ENCODE measurements around the gene PEAK3. TPM values are rescaled to one million over a fixed set of nuclear protein-coding genes. Genes with fewer than 3 reads are reported as not detected.

PEAK3 gene
- polyA plus RNA-seq, 1 experiment: not detected

GRCh38 chr19:2315121-2315817 is 33.3 kb upstream of the PEAK3 start:
- Histone ChIP-seq H3K27me3 (ENCODE audit: control insufficient read depth, insufficient read depth, low read length) (peaks cover 4% of the 10 kb centered on the region), H3K4me3 (ENCODE audit: low read depth, low read length) (no peak overlapping the region), H3K36me3 (ENCODE audit: control insufficient read depth, insufficient read depth, low read length) (no peaks in the 10 kb centered on the region)
- DNase-seq (ENCODE audit: low read depth): no peak
- TF ChIP-seq CTCF (IDR thresholded peaks at IDR 0.05; ENCODE audit: insufficient read depth, low read depth, low read length): no peak
- CTCF ChIA-PET: interaction anchor here (0.7 to 3.4 kb wide), 22 partner anchors 8 to 386 kb away, joined by 3 to 35 read pairs (median 5); partner anchors contain the start of genes LSM7, PEAK3, PLEKHJ1 and SPPL2B
- POLR2A ChIA-PET: no interaction called here

DNA sequence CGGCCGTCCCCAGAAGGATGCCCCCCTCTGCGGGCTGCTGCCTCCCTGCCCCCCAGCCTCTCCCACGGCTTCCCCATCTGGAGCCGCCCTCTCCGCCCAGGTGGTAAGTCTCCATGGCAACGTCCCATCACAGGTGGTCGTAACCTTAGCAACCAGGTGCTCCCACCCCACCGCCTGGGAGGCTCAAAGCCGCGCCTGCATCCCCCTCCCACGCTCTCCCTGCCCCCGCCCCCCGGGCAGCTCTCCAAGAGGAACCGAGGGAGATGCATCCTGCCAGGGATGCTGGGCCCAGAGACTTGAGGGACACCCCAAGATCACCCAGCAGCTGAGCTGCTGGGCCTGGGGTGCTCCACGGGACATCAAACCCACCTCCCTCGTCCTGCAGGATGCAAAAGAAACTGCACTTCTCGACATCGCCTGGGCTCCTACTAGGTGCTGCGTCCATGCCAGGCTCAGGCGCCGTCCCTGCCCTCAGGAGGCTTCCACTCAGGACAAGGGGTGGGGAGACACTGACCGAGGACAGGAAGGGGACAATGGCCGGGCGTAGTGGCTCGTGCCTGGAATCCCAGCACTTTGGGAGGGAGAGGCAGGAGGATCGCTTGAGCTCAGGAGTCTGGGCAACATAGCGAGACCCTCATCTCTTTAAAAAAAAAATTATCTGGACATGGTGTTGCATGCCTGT is 31.0 kb upstream of the PEAK3 start:
- CTCF ChIA-PET: interaction anchor here (0.8 kb wide), 1 partner anchor 77 kb away, joined by 3 read pairs; the partner anchor contains the start of gene PLEKHJ1

DNA sequence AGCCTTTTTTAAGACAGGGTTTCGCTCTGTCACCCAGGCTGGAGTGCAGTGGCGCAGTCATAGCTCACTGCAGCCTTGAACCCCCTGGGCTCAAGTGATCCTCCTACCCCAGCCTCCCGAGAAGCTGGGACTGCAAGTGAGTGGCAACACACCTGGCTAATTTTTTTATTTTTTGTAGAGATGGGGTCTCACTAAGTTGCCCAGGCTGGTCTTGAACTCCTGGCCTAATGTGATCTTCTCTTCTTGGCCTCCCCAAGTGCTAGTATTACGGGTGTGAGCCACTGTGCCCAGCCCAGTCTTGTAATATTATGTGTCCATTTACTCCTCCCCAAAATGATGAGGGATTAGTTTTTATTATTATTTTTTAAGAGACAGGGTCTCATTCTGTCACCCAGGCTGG is 29.1 kb upstream of the PEAK3 start:
- Histone ChIP-seq H3K27me3 (ENCODE audit: control insufficient read depth, insufficient read depth, low read length) (peaks cover 12% of the 10 kb centered on the region), H3K36me3 (ENCODE audit: control insufficient read depth, insufficient read depth, low read length) (no peaks in the 10 kb centered on the region), H3K4me3 (ENCODE audit: low read depth, low read length) (no peak overlapping the region)
- ChIA-PET POLR2A (no interaction called here), CTCF (interaction anchor here (1.2 to 1.4 kb wide), 3 partner anchors 8 to 37 kb away, joined by 3 to 4 read pairs (median 3); no protein-coding TSS in a partner anchor)
- no peak for DNase-seq (ENCODE audit: low read depth)
- no peak for TF ChIP-seq CTCF (IDR thresholded peaks at IDR 0.05; ENCODE audit: insufficient read depth, low read depth, low read length)

More for the DNA sequence above, 31.0 kb upstream of the PEAK3 start:
- TF ChIP-seq CTCF (IDR thresholded peaks at IDR 0.05; ENCODE audit: insufficient read depth, low read depth, low read length): no peak
- DNase-seq (ENCODE audit: low read depth): no peak
- H3K4me3 ChIP-seq (ENCODE audit: low read depth, low read length): no peak overlapping the region
- POLR2A ChIA-PET: no interaction called here
- H3K27me3 ChIP-seq (ENCODE audit: control insufficient read depth, insufficient read depth, low read length): peaks cover 7% of the 10 kb centered on the region
- H3K36me3 ChIP-seq (ENCODE audit: control insufficient read depth, insufficient read depth, low read length): no peaks in the 10 kb centered on the region

GRCh38 chr19:2309734-2310362 is 27.9 kb upstream of the PEAK3 start:
- no peak for TF ChIP-seq CTCF (IDR thresholded peaks at IDR 0.05; ENCODE audit: insufficient read depth, low read depth, low read length)
- H3K4me3 ChIP-seq (ENCODE audit: low read depth, low read length): no peak overlapping the region
- no peak for DNase-seq (ENCODE audit: low read depth)
- CTCF ChIA-PET: interaction anchor here (1.4 to 2.5 kb wide), 2 partner anchors 10 to 36 kb away, joined by 4 to 5 read pairs; no protein-coding TSS in a partner anchor
- peaks cover 12% of the 10 kb centered on the region for H3K27me3 ChIP-seq (ENCODE audit: control insufficient read depth, insufficient read depth, low read length)
- H3K36me3 ChIP-seq (ENCODE audit: control insufficient read depth, insufficient read depth, low read length): no peaks in the 10 kb centered on the region
- POLR2A ChIA-PET: no interaction called here

GRCh38 chr19:2308114-2308556 is 26.2 kb upstream of the PEAK3 start, which contains the start of gene LINGO3:
TSS of gene LINGO3 (minus strand) at chr19:2308154. CDS start at chr19:2291776, 16,378 bp downstream.
- POLR2A ChIA-PET: no interaction called here
- peak within 1 kb of the TSS; percentile 21 for H3K4me3 ChIP-seq (ENCODE audit: low read depth, low read length)
- CTCF ChIA-PET: interaction anchor here (2.5 kb wide), 1 partner anchor 34 kb away, joined by 5 read pairs; no protein-coding TSS in a partner anchor

More at GRCh38 chr19:2308114-2308556, 26.2 kb upstream of the PEAK3 start, which contains the start of gene LINGO3:
- TF ChIP-seq CTCF (IDR thresholded peaks at IDR 0.05; ENCODE audit: insufficient read depth, low read depth, low read length): no peak
- peaks cover 12% of the 10 kb centered on the region for H3K27me3 ChIP-seq (ENCODE audit: control insufficient read depth, insufficient read depth, low read length)
- no peak for DNase-seq (ENCODE audit: low read depth)
- H3K36me3 ChIP-seq (ENCODE audit: control insufficient read depth, insufficient read depth, low read length): no peaks in the 10 kb centered on the region

All from BJ (cell line).